Astrocyte of the spinal cord (primary cell): ENCODE data around the gene CHCHD1.

Source experiments
- DNase-seq: peaks from one replicate; pipeline ENCODE4 v3.0.0; 2011; ENCODE audit warnings: low read depth, low spot score
- H3K4me3 ChIP-seq: 2 replicates; pipeline ENCODE4 v1.5.1; 2011; ENCODE audit warnings: low read depth, mild to moderate bottlenecking, low read length, moderate library complexity
- CTCF ChIP-seq: IDR thresholded peaks from 2 replicates; pipeline ENCODE4 v1.5.1; 2012; ENCODE audit warnings: low read depth, mild to moderate bottlenecking, low read length, inconsistent platforms
- in situ Hi-C: cut with HindIII; loops from 2 replicates; pipeline ENCODE4 v1.10.0; 2017; ENCODE audit warnings: low sequenced_read_pairs

CHCHD1 gene

GRCh38 chr10:73756183-73756582 lies 25.7 kb upstream of the CHCHD1 start:
- TF ChIP-seq CTCF = no peak
- H3K4me3 ChIP-seq = no peak overlapping the region
- in situ Hi-C loops = no loop called here
- no peak for DNase-seq

GRCh38 chr10:73758704-73759511 lies 22.9 kb upstream of the CHCHD1 start:
- TF ChIP-seq CTCF = no peak
- no peak overlapping the region for H3K4me3 ChIP-seq
- in situ Hi-C loops = no loop called here
- no peak for DNase-seq

GRCh38 chr10:73759512-73760115 lies 22.2 kb upstream of the CHCHD1 start:
- no peak for DNase-seq

GRCh38 chr10:73761781-73762180 lies 20.1 kb upstream of the CHCHD1 start:
- in situ Hi-C loops = no loop called here
- no peak for TF ChIP-seq CTCF

More at GRCh38 chr10:73759512-73760115, 22.2 kb upstream of the CHCHD1 start:
- TF ChIP-seq CTCF = no peak
- H3K4me3 ChIP-seq = no peak overlapping the region
- in situ Hi-C loops = no loop called here

GRCh38 chr10:73762915-73763314 lies 18.9 kb upstream of the CHCHD1 start:
- H3K4me3 ChIP-seq = no peak overlapping the region
- in situ Hi-C loops = no loop called here
- no peak for TF ChIP-seq CTCF
- DNase-seq = no peak

More at GRCh38 chr10:73761781-73762180, 20.1 kb upstream of the CHCHD1 start:
- DNase-seq = no peak
- no peak overlapping the region for H3K4me3 ChIP-seq

- no peak for DNase-seq
- in situ Hi-C loops = no loop called here
- no peak overlapping the region for H3K4me3 ChIP-seq
- no peak for TF ChIP-seq CTCF
These were observed 18.5 kb upstream of the CHCHD1 start for GRCh38 chr10:73763343-73763742.
